GM21786 (cell line): ENCODE results near the gene PTTG2.
"Not testable (repeated sequence)": the region's sequence is repeated elsewhere in the genome, so short reads cannot be mapped to it uniquely, and the experiment has no call there.

Experiments
- ATAC-seq: cut with Tn5 transposase; IDR thresholded peaks from one replicate; pipeline ENCODE4 v1.9.1; 2021; ENCODE audit not compliant: unreplicated experiment

PTTG2 gene

DNA sequence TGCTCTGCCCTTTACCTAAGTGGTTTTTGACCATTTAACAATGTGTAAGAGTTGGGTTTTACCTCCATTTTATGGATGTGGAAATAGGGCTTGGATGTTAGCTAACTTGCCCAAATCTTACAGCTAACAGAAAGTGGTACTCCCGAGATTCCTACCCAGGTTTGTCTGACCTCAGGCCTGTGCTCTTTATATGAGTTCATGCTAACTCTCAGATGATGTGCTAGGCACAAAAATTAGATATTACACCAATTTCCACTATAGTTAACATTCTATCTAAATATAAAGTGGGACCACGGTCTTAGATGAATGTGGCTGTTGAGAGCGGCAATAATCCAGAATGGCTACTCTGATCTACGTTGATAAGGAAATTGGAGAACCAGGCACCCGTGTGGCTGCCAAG, at the start of gene PTTG2:
TSS of gene PTTG2 (plus strand) at position 301 of the 400 bp plus-strand sequence. CDS start at position 338, 37 bp downstream.
- no peak for ATAC-seq

GRCh38 chr4:37914539-37914938, 45.7 kb upstream of the PTTG2 start:
- no peak for ATAC-seq

DNA sequence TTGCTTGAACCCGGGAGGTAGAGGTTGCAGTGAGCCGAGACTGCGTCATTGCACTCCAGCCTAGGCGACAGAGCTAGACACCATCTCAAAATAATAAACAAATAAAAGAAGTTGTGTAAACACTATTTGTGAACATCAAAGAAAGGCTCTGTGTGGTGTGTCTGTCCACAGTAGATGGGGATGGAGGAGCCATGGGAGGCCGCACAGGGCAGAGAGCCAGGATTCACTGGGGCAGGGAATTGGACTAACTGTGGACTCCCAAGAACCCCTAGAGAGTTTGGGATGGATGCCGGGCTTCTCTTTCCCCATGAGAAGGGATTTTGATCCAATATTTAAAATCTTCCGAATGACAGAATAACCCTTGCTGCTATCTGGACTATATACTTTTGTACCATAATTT, 42.8 kb upstream of the PTTG2 start:
- ATAC-seq: no peak

GRCh38 chr4:37918653-37919052, 41.5 kb upstream of the PTTG2 start:
- ATAC-seq: no peak

DNA sequence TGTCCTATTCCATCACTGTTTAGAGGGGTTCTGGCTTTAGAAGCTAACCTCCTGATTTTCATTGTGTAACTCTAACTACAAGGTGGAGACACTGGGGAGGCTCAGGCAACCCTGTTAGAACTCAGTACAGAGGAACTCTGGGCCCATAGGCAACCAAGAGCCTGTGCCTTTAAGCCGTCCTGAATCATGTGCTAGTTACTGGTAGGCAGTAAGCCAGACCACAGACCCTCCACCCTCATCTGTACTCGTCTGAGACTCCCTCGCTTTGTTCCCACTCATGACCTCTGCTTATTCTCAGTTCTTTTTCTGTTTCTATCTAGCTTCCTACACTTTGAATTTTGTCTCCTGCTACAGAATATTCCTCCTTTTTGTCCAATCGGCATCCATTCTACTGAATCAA, 37.9 kb upstream of the PTTG2 start:
- ATAC-seq: no peak

DNA sequence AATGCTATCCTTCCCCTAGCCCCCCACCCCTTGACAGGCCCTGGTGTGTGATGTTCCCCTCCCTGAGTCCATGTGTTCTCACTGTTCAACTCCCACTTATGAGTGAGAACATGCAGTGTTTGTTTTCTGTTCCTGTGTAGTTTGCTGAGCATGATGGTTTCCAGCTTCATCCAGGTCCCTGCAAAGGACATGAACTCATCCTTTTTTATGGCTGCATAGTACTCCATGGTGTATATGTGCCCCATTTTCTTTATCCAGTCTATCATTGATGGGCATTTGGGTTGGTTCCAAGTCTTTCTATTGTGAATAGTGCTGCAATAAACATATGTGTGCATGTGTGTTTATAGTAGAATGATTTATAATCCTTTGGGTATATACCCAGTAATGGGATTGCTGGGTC, 37.1 kb upstream of the PTTG2 start:
- ATAC-seq: not testable (repeated sequence)

GRCh38 chr4:37924946-37925345, 35.3 kb upstream of the PTTG2 start:
- no peak for ATAC-seq

GRCh38 chr4:37927434-37927833, 32.8 kb upstream of the PTTG2 start:
- ATAC-seq: no peak

- no peak for ATAC-seq
These were observed 31.5 kb upstream of the PTTG2 start for GRCh38 chr4:37928426-37929416.

- no peak for ATAC-seq
These were observed 26.1 kb upstream of the PTTG2 start for GRCh38 chr4:37934096-37934495.

DNA sequence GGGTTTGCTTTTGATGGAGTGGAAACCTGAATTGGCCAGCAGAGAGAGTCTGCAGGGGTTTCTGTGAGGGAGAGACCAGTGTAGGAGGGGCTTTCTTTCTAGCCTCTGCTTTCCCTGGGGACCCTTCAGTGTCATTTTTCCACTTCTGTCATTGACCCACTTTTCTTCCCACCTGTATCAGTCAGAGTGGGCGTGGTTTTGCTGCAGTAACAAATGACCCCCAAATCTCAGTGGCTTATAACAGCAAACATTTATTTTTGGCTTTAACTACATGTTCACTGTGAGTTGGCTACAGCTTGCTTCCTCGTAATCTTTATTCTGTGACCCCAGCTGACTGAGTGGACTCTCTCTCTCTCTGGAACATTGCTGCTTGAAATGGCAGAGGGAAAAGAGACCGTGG, 25.6 kb upstream of the PTTG2 start:
- no peak for ATAC-seq

DNA sequence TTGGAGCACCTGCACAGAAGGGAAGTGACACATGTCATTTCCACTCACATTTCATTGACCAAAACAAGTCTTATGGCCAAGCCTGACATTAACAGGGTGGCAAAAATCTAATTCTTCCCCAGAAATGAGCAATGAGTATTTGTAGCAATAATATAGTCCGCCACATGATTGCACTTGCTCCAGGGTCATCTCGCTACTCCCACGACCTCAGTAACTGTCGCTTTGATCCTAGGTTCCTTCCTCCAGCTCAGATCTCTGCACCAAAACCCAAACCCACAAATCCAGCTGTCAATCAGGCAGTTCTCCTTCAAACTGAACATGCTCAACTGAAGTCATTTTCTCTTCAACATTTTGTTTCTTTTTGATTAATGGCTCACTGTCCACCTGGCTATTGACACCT, 25.2 kb upstream of the PTTG2 start:
- no peak for ATAC-seq

GRCh38 chr4:37936889-37937498, 23.2 kb upstream of the PTTG2 start:
- no peak for ATAC-seq

DNA sequence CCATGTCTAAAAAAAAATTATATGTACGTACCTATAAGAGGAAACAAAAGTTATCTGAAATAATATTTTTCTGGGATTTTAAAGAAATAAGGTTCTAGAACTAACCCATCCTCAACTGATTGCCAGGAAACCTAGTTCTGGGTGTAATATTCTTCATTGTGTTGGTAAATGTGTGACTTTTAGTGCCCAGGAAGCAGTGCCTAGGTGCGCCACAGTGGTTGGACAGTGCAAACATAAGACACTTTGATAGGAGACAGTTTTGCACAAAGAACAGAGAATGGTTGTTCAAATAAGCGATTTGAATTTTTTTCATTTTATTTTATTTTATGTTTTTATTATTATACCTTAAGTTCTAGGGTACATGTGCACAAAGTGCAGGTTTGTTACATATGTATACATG, 22.0 kb upstream of the PTTG2 start:
- no peak for ATAC-seq

GRCh38 chr4:37946503-37947179, 13.6 kb upstream of the PTTG2 start:
- ATAC-seq: no peak

DNA sequence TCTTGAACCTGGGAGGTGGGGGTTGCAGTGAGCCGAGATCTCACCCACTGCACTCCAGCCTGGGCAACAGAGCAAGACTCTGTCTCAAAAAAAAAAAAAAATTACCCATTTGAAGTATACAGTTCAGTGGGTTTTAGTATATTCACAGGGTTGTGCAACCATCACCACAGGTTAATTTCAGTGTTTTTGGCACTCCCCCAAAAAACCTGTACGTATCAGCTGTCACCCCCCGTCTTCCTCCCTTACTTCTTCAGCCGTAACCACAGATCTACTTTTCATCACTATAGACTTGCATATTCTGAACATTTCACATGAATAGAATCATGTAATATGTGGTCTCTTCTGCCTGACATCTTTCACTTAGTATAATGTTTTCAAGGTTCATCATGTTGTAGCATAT, 11.7 kb upstream of the PTTG2 start:
- no peak for ATAC-seq

GRCh38 chr4:37949636-37950426, 10.4 kb upstream of the PTTG2 start:
- no peak for ATAC-seq

DNA sequence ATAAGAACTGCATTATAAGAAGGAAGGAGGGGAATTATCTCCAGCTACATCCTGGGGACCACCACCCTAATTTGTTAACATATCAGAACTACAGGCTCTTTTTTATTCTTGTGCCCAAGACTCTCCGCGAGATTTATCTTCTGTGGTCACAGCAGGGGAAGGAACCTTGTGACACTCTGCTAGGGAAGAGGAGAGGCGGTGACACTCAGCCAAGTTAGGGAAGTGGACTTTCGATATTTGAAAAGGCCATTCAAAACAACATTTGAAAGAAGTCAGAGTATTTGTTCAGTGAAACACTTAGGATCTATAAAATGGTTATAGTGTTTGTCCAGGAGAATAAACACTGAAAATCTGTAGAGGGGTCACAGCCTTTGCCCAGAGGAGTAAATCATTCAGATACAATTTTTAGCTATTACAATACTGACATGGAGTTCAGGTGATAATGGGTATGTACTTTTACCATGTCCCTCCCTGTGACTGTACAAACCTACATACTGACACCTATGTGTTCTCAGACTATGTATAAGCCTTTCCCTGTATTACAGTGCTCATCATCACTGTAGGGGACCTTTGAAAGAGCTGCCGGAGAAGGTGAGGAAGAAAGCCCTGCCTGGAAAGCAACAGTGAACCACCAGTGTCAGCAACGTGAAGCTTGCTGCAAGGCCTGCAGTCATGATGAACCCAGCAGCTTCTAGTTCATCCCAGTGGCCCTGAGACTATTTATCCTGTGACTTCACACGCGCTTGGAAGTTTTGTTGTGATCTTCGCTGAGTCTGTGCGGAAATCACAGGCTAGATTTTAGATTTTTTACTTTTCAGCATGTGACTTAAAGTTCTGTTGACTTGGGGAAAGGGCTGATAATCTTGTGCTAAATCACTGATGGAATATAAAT, 8.5 kb upstream of the PTTG2 start:
- no peak for ATAC-seq

- ATAC-seq: no peak
These were observed 7.0 kb upstream of the PTTG2 start for GRCh38 chr4:37953156-37953555.
